ENCODE measurements around the gene PRCC. TPM values are rescaled to one million over a fixed set of nuclear protein-coding genes. Genes with fewer than 3 reads are reported as not detected.

PRCC gene
- total and polyA plus RNA-seq, 2 of the 8 experiments (the other 6 are each of a cell fraction or from before 2014, with no cell fraction given) = 95.2 to 115 TPM

GRCh38 chr1:156836041-156836654 is 68.8 kb downstream of the PRCC start:
- no peaks in the 10 kb centered on the region for H3K9me3 ChIP-seq (ENCODE audit: insufficient read depth in 2 of 2, low read depth in 1 of 2, low read length in 1 of 2)
- H4K8ac ChIP-seq (ENCODE audit: extremely low read depth, insufficient read depth, low read length) = no peak overlapping the region
- H2BK15ac ChIP-seq (ENCODE audit: low read length) = no peak overlapping the region
- H3K4me3 ChIP-seq (ENCODE audit: extremely low read depth in 1 of 4, insufficient read depth in 2 of 4, low read depth in 3 of 4, low read length in 4 of 4) = no peak overlapping the region
- H3K79me2 ChIP-seq (ENCODE audit: control insufficient read depth in 1 of 2, insufficient read depth in 2 of 2, low read length in 2 of 2) = no peaks in the 10 kb centered on the region
- H3K18ac ChIP-seq (ENCODE audit: extremely low read depth, low read length) = no peak overlapping the region
- H2BK5ac ChIP-seq (ENCODE audit: low read depth, low read length) = no peak overlapping the region
- H2AK5ac ChIP-seq (ENCODE audit: low read depth, low read length) = no peak overlapping the region
- ChIA-PET CTCF (ENCODE audit: partially characterized antibody) (interaction anchor here (1.0 to 22.0 kb wide), 15 partner anchors 10 to 158 kb away, joined by 3 to 556 read pairs (median 29); partner anchors contain the start of genes INSRR, LRRC71, NTRK1 and PEAR1), POLR2A (ENCODE audit: partially characterized antibody) (interaction anchor here (0.5 kb wide), 1 partner anchor 196 kb away, joined by 4 read pairs; no protein-coding TSS in a partner anchor)
- H3K14ac ChIP-seq (ENCODE audit: insufficient read length) = no peak overlapping the region
- no peak overlapping the region for H3K23ac ChIP-seq (ENCODE audit: insufficient read length)
- 73% methylated on average over 5 of the region's 5 CpGs; no CpG with 5 or more reads in 1 of the 2 experiments for WGBS, 2 experiments (ENCODE audit: extremely low coverage in 1 of 2, insufficient coverage in 1 of 2, insufficient read length in 1 of 2, insufficient replicate concordance in 2 of 2, low coverage in 1 of 2, low lambda C conversion rate in 2 of 2, missing lambda C conversion rate in 1 of 2)
- H3K23me2 ChIP-seq (ENCODE audit: low read depth, low read length) = no peaks in the 10 kb centered on the region
- H2BK120ac ChIP-seq (replicated peaks; ENCODE audit: low read depth, low read length) = no peak overlapping the region
- no peak overlapping the region for H3K4me2 ChIP-seq (ENCODE audit: insufficient read depth in 1 of 2, low read depth in 2 of 2, low read length in 2 of 2)
- H3K27me3 ChIP-seq (replicated peaks in 1 of 4; ENCODE audit: control insufficient read depth in 3 of 4, extremely low read depth in 1 of 4, insufficient read depth in 3 of 4, low read length in 3 of 4) = peaks cover 0 to 10% (median 5%) of the 10 kb centered on the region in 4 experiments; a peak in 5 of 7 replicates
- FAIRE-seq (no peak), DNase-seq (ENCODE audit: low read depth in 1 of 2, low spot score in 2 of 2) (no peak)
- no peak overlapping the region for H4K5ac ChIP-seq (ENCODE audit: insufficient read length, low read depth, low read length)
- no peak overlapping the region for H3K56ac ChIP-seq (replicated peaks; ENCODE audit: insufficient read length, low read depth, low read length)
- H3K9ac ChIP-seq (replicated peaks in 1 of 4; ENCODE audit: extremely low read depth in 1 of 4, low read depth in 3 of 4, low read length in 3 of 4) = no peak overlapping the region
- no peak overlapping the region for H3K27ac ChIP-seq (ENCODE audit: low read depth, low read length)
- H3K79me1 ChIP-seq (ENCODE audit: low read depth, low read length) = no peaks in the 10 kb centered on the region
- H2BK12ac ChIP-seq (ENCODE audit: low read depth, low read length) = no peak overlapping the region
- no peak overlapping the region for H2BK20ac ChIP-seq (ENCODE audit: low read length)
- H4K20me1 ChIP-seq (replicated peaks in 1 of 2; ENCODE audit: control insufficient read depth in 1 of 2, insufficient read depth in 2 of 2, low read length in 2 of 2) = no peaks in the 10 kb centered on the region
- peaks cover 0 to 2% (median under 1%) of the 10 kb centered on the region in 4 experiments; a peak in 3 of 7 replicates for H3K4me1 ChIP-seq (replicated peaks in 1 of 4; ENCODE audit: control insufficient read depth in 3 of 4, insufficient read depth in 4 of 4, low read length in 3 of 4)
- no peak overlapping the region for H3K4ac ChIP-seq (replicated peaks; ENCODE audit: insufficient read length, low read depth, low read length)
- no peak overlapping the region for H2AFZ ChIP-seq (ENCODE audit: low read length)
- H4K91ac ChIP-seq (replicated peaks; ENCODE audit: insufficient read length, low read length) = no peak overlapping the region
- no peaks in the 10 kb centered on the region for H3K36me3 ChIP-seq (ENCODE audit: control insufficient read depth in 2 of 4, insufficient read depth in 4 of 4, low read length in 3 of 4)
- TF ChIP-seq BRCA1 (IDR thresholded peaks at IDR 0.05; ENCODE audit: low read depth, low read length) = no peak
